HepG2 (cell line): ENCODE data around the gene LIPT2. TPM values are rescaled to one million over a fixed set of nuclear protein-coding genes. Genes with fewer than 3 reads are reported as not detected.

Experiments
- ATAC-seq: fragments of 200-7000 bp; cut with Tn5 transposase; 3 replicates; pipeline ENCODE4 v1.9.1; 2020; ENCODE audit warnings: mild to moderate bottlenecking, moderate library complexity
- BruUV-seq: library from RNA; stranded (reverse); fragments of 400-500 nt; replicated peaks from 2 replicates; lab custom pipeline; 2021; lab: Mats Ljungman, UMichigan
- CTCF ChIA-PET: fragments of 300-600 bp; formaldehyde crosslinking; extraction: SDS; loops from one replicate; lab custom pipeline; 2021; ENCODE audit warnings: low total read pairs, inconsistent platforms, low intra/inter-chr PET ratio; lab: Yijun Ruan, JAX
- POLR2A ChIA-PET: fragments of 350-600 bp; sonication (Branson Sonifier 250); formaldehyde crosslinking; loops from one replicate; lab custom pipeline; 2020; ENCODE audit warnings: antibody characterized with exemption, inconsistent platforms; lab: Yijun Ruan, JAX
- DNase-seq: peaks from one replicate; pipeline ENCODE4 v3.0.0-alpha.2; 2015; ENCODE audit warnings: low spot score
- FAIRE-seq: peaks from 3 replicates; lab custom pipeline; 2011; peaks lifted over from hg19 to GRCh38; lab: Jason Lieb, UNC
- H2AFZ ChIP-seq: one replicate; pipeline ENCODE4 v1.6.1; 2011; ENCODE audit warnings: low read length, inconsistent platforms
- H3K27ac ChIP-seq: fragments of 300-600 bp; 3 replicates; pipeline ENCODE4 v1.8.0; 2011; ENCODE audit warnings: mixed run types, mild to moderate bottlenecking, mixed read lengths, low read length, inconsistent platforms; ENCODE audit not compliant: insufficient read depth; ENCODE audit errors: extremely low read length
- H3K27me3 ChIP-seq, 2 experiments: fragments of 200-600 bp in 1 of 2; 2 replicates in 1 of 2; 3 replicates in 1 of 2; pipeline versions ENCODE4 v1.6.0 to v1.8.0; 2011; ENCODE audit warnings: low read length in 2 of 2, mild to moderate bottlenecking in 2 of 2, moderate library complexity in 2 of 2, inconsistent platforms in 1 of 2; ENCODE audit not compliant: insufficient read depth in 2 of 2, control insufficient read depth in 1 of 2
- H3K36me3 ChIP-seq, 2 experiments: fragments of 200-600 bp in 1 of 2; replicated peaks in 1 of 2; 2 replicates in 1 of 2; 3 replicates in 1 of 2; pipeline versions ENCODE4 v1.5.1 to v1.8.0; 2011; ENCODE audit warnings: low read length in 2 of 2, inconsistent platforms in 1 of 2; ENCODE audit not compliant: insufficient read depth in 2 of 2, control insufficient read depth in 1 of 2
- H3K4me1 ChIP-seq: 2 replicates; pipeline ENCODE4 v1.5.1; 2012; ENCODE audit warnings: low read length, inconsistent platforms; ENCODE audit not compliant: insufficient read depth
- H3K4me2 ChIP-seq: 2 replicates; pipeline ENCODE4 v1.6.0; 2011; ENCODE audit warnings: low read depth, low read length, inconsistent platforms
- H3K4me3 ChIP-seq, 3 experiments: fragments of 200-600 bp in 1 of 3; sonication (generic), shearing (Covaris generic) in 1 of 3; replicated peaks in 1 of 3; 2 replicates each; pipeline ENCODE4 v1.5.1; 2011 to 2016; ENCODE audit warnings: low read length in 3 of 3, inconsistent platforms in 2 of 3, low read depth in 2 of 3, mild to moderate bottlenecking in 2 of 3, control low read depth in 1 of 3, mixed read lengths in 1 of 3; ENCODE audit not compliant: insufficient read depth in 1 of 3
- H3K79me2 ChIP-seq: one replicate; pipeline ENCODE4 v1.6.1; 2011; ENCODE audit warnings: low read length, inconsistent platforms; ENCODE audit not compliant: insufficient read depth
- H3K9ac ChIP-seq: 2 replicates; pipeline ENCODE4 v1.6.0; 2011; ENCODE audit warnings: mild to moderate bottlenecking, low read depth, low read length, inconsistent platforms; ENCODE audit not compliant: insufficient read depth
- H3K9me3 ChIP-seq: 2 replicates; pipeline ENCODE4 v1.5.1; 2012; ENCODE audit warnings: mild to moderate bottlenecking, low read length
- H4K20me1 ChIP-seq: 2 replicates; pipeline ENCODE4 v1.6.0; 2011; ENCODE audit warnings: inconsistent platforms, mild to moderate bottlenecking, low read length, moderate library complexity; ENCODE audit not compliant: insufficient read depth
- EEA1 ChIP-seq: sonication (generic); formaldehyde crosslinking; IDR thresholded peaks from 2 replicates; pipeline ENCODE4 v1.5.1; 2020; ENCODE audit warnings: mild to moderate bottlenecking, missing genetic modification reagents, borderline replicate concordance
- FOXC1 ChIP-seq: sonication (generic); formaldehyde crosslinking; IDR thresholded peaks from 2 replicates; pipeline ENCODE4 v1.8.0; 2022; ENCODE audit warnings: mild to moderate bottlenecking, missing genetic modification reagents, borderline replicate concordance
- HNRNPUL1 ChIP-seq: fragments of 200-400 bp; formaldehyde crosslinking; IDR thresholded peaks from 2 replicates; pipeline ENCODE4 v1.6.1; 2017; ENCODE audit warnings: low read depth, mild to moderate bottlenecking, low read length, moderate library complexity
- MEIS1 ChIP-seq: sonication (generic); formaldehyde crosslinking; IDR thresholded peaks from 2 replicates; pipeline ENCODE4 v1.9.0; 2021; ENCODE audit warnings: mild to moderate bottlenecking, missing genetic modification reagents, moderate library complexity, borderline replicate concordance
- MYC ChIP-seq: sonication (generic); formaldehyde crosslinking; IDR thresholded peaks from 2 replicates; pipeline ENCODE4 v1.9.0; 2021; ENCODE audit warnings: missing genetic modification reagents, borderline replicate concordance
- PCBP1 ChIP-seq: fragments of 200-400 bp; formaldehyde crosslinking; IDR thresholded peaks from 2 replicates; pipeline ENCODE4 v1.6.1; 2017; ENCODE audit warnings: mild to moderate bottlenecking, low read depth, low read length, borderline replicate concordance
- PLRG1 ChIP-seq: fragments of 450-650 bp; conservative IDR thresholded peaks from 2 replicates; pipeline ENCODE4 v1.6.1; 2016
- REL ChIP-seq: sonication (generic); formaldehyde crosslinking; conservative IDR thresholded peaks from 2 replicates; pipeline ENCODE4 v1.8.0; 2022; ENCODE audit warnings: mild to moderate bottlenecking, missing genetic modification reagents, moderate library complexity
- SALL1 ChIP-seq: sonication (generic); formaldehyde crosslinking; IDR thresholded peaks from 2 replicates; pipeline ENCODE4 v1.8.0; 2022; ENCODE audit warnings: mild to moderate bottlenecking, missing genetic modification reagents
- SIX4 ChIP-seq: sonication (generic); formaldehyde crosslinking; IDR thresholded peaks from 2 replicates; pipeline ENCODE4 v1.4.0; 2020; ENCODE audit warnings: missing genetic modification reagents
- THYN1 ChIP-seq: sonication (generic); formaldehyde crosslinking; IDR thresholded peaks from 2 replicates; pipeline ENCODE4 v1.8.1; 2023; ENCODE audit warnings: low read depth, mild to moderate bottlenecking, moderate library complexity, missing genetic modification reagents, borderline replicate concordance
- TRAFD1 ChIP-seq: sonication (generic); formaldehyde crosslinking; IDR thresholded peaks from 2 replicates; pipeline ENCODE4 v1.5.1; 2020; ENCODE audit warnings: missing genetic modification reagents, mild to moderate bottlenecking, borderline replicate concordance
- ZEB1 ChIP-seq: IDR thresholded peaks from 2 replicates; pipeline ENCODE4 v1.6.1; 2012; ENCODE audit warnings: mild to moderate bottlenecking, low read depth, inconsistent platforms; ENCODE audit not compliant: insufficient replicate concordance
- ZNF468 ChIP-seq: sonication (generic); formaldehyde crosslinking; IDR thresholded peaks from 2 replicates; pipeline ENCODE4 v1.8.0; 2022; ENCODE audit warnings: mild to moderate bottlenecking, moderate library complexity, missing genetic modification reagents
- ZNF614 ChIP-seq: IDR thresholded peaks from 2 replicates; pipeline ENCODE4 v1.6.1; 2018; ENCODE audit warnings: missing biosample characterization, missing genetic modification reagents, inconsistent platforms, borderline replicate concordance
- ZNF777 ChIP-seq: sonication (generic); formaldehyde crosslinking; IDR thresholded peaks from 2 replicates; pipeline ENCODE4 v1.4.0; 2020; ENCODE audit warnings: missing genetic modification reagents
- ZNF878 ChIP-seq: sonication (generic); formaldehyde crosslinking; IDR thresholded peaks from 2 replicates; pipeline ENCODE4 v1.8.1; 2023; ENCODE audit warnings: mild to moderate bottlenecking, missing genetic modification reagents, moderate library complexity
- WGBS: methylation state at CpG from one replicate; pipeline ENCODE4 v1.1.6; 2017; ENCODE audit warnings: low lambda C conversion rate; 5-methylcytosine and 5-hydroxymethylcytosine counted together
- in situ Hi-C: cut with HindIII; loops from 2 replicates; pipeline ENCODE4 v1.10.0; 2017; ENCODE audit warnings: low pct_unique_long_range_greater_than_20kb; ENCODE audit not compliant: extremely low pct_ligation_motif_present
- intact Hi-C: fragments of 100-400 bp; cut with micrococcal nuclease; formaldehyde crosslinking; loops from one replicate; pipeline ENCODE4 v1.10.0; 2022; ENCODE audit not compliant: unreplicated experiment
- polyA plus RNA-seq, 8 experiments: library from polyadenylated mRNA; depleted of rRNA in 3 of 8; stranded (reverse) in 7 of 8; unstranded in 1 of 8; fragments of >200 nt; fragmentation: Illumina TruSeq in 4 of 8; extraction: Trizol in 4 of 8; gene quantifications; 2 replicates each; pipeline versions ENCODE4 v1.2.1 to v1.2.3, GENCODE V29; 2011 to 2016; ENCODE audit warnings: low read depth in 4 of 8, missing spikeins in 1 of 8, mixed read lengths in 1 of 8; ENCODE audit not compliant: insufficient read depth in 1 of 8
- total RNA-seq, 5 experiments: library from RNA; depleted of rRNA; stranded (reverse); fragments of >200 nt; fragmentation: Illumina TruSeq; extraction: Trizol; gene quantifications; 2 replicates each; pipeline ENCODE4 v1.2.3, GENCODE V29; 2016; ENCODE audit warnings: low read depth in 1 of 5
- TF ChIP-seq, protein P1 (sequence below): sonication (generic); formaldehyde crosslinking; IDR thresholded peaks from 2 replicates; pipeline ENCODE4 v1.4.0; 2020; ENCODE audit warnings: mild to moderate bottlenecking, missing genetic modification reagents
- TF ChIP-seq, protein P2 (sequence below): sonication (generic); formaldehyde crosslinking; IDR thresholded peaks from 2 replicates; pipeline ENCODE4 v1.8.0; 2022; ENCODE audit warnings: missing genetic modification reagents, mild to moderate bottlenecking, inconsistent platforms, borderline replicate concordance
- TF ChIP-seq, protein P3 (sequence below): sonication (generic); formaldehyde crosslinking; conservative IDR thresholded peaks from 2 replicates; pipeline ENCODE4 v1.5.0; 2020; ENCODE audit warnings: missing genetic modification reagents

LIPT2 gene
- total and polyA plus RNA-seq, 2 of the 13 experiments (the other 11 are each of a cell fraction or from before 2014, with no cell fraction given), result 3.0 to 5.6 TPM

- DNase-seq, result no peak
These were observed 7.7 kb downstream of the LIPT2 start for GRCh38 chr11:74485868-74486267.

More at GRCh38 chr11:74485868-74486267, 7.7 kb downstream of the LIPT2 start:
- Histone ChIP-seq H3K79me2 (no peaks in the 10 kb centered on the region), H4K20me1 (no peaks in the 10 kb centered on the region), H3K4me3 (no peak overlapping the region), H3K27ac (no peak overlapping the region), H3K36me3 (no peaks in the 10 kb centered on the region), H3K9ac (no peak overlapping the region), H3K4me1 (peaks cover 27% of the 10 kb centered on the region), H3K27me3 (no peaks in the 10 kb centered on the region), H3K4me2 (peak overlapping the region; percentile 57; the same call in 1 of the 2 replicates), H3K9me3 (no peaks in the 10 kb centered on the region), H2AFZ (no peak overlapping the region)
- intact Hi-C loops, result no loop called here
- BruUV-seq, result no TSS peak
- ATAC-seq (no peak), FAIRE-seq (no peak)
- in situ Hi-C loops, result no loop called here
- POLR2A ChIA-PET, result no interaction called here
- TF ChIP-seq TRAFD1 (CRISPR knock-in tag) (no peak), MYC (CRISPR knock-in tag) (no peak), ZNF777 (CRISPR knock-in tag) (no peak), ZEB1 (no peak), THYN1 (CRISPR knock-in tag) (no peak), SALL1 (no peak), EEA1 (no peak), MEIS1 (CRISPR knock-in tag) (no peak), ZNF614 (CRISPR knock-in tag) (no peak), ZNF468 (CRISPR knock-in tag) (no peak), HNRNPUL1 (no peak), PLRG1 (no peak), PCBP1 (no peak), SIX4 (CRISPR knock-in tag) (no peak), REL (CRISPR knock-in tag) (no peak), FOXC1 (no peak), ZNF878 (CRISPR knock-in tag) (no peak)
- TF ChIP-seq, protein P1, sequence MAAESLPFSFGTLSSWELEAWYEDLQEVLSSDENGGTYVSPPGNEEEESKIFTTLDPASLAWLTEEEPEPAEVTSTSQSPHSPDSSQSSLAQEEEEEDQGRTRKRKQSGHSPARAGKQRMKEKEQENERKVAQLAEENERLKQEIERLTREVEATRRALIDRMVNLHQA (CRISPR knock-in tag), result no peak
- TF ChIP-seq, protein P2, sequence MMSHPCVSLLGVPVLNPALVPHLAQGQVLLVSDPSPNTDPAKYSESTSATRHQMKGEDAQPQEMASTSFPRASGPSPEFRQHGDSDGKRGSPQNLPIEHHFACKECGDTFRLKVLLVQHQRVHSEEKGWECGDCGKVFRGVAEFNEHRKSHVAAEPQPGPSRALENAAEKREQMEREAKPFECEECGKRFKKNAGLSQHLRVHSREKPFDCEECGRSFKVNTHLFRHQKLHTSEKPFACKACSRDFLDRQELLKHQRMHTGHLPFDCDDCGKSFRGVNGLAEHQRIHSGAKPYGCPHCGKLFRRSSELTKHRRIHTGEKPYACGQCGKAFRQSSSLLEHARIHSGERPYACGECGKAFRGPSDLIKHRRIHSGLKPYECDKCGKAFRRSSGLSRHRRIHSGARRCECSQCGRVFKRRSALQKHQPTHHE, result no peak
- TF ChIP-seq, protein P3, sequence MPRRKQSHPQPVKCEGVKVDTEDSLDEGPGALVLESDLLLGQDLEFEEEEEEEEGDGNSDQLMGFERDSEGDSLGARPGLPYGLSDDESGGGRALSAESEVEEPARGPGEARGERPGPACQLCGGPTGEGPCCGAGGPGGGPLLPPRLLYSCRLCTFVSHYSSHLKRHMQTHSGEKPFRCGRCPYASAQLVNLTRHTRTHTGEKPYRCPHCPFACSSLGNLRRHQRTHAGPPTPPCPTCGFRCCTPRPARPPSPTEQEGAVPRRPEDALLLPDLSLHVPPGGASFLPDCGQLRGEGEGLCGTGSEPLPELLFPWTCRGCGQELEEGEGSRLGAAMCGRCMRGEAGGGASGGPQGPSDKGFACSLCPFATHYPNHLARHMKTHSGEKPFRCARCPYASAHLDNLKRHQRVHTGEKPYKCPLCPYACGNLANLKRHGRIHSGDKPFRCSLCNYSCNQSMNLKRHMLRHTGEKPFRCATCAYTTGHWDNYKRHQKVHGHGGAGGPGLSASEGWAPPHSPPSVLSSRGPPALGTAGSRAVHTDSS (CRISPR knock-in tag), result no peak
- CTCF ChIA-PET, result no interaction called here
- WGBS, result 53% methylated on average over 2 of the region's 2 CpGs
